ENCODE measurements around the gene CUTA.

GRCh38 chr6:33433001-33433543 is 15.2 kb upstream of the CUTA start:
- TF ChIP-seq YY2 (tag by site-specific recombination; IDR thresholded peaks at IDR 0.05) (no peak), CTCF (tag by site-specific recombination; IDR thresholded peaks at IDR 0.05) (no peak), BCL11B (tag by site-specific recombination; IDR thresholded peaks at IDR 0.05; ENCODE audit: low read depth) (no peak), PATZ1 (tag by site-specific recombination; IDR thresholded peaks at IDR 0.05) (no peak), ZNF529 (tag by site-specific recombination; IDR thresholded peaks at IDR 0.05; ENCODE audit: insufficient replicate concordance) (no peak), ZNF449 (tag by site-specific recombination; IDR thresholded peaks at IDR 0.05) (no peak), ZNF549 (tag by site-specific recombination; IDR thresholded peaks at IDR 0.05) (no peak), HOXD13 (CRISPR knock-in tag; IDR thresholded peaks at IDR 0.05; ENCODE audit: borderline replicate concordance) (no peak), KLF9 (tag by site-specific recombination; IDR thresholded peaks at IDR 0.05; ENCODE audit: low read depth) (no peak)

Measured in HEK293 (cell line).